ENCODE results near the gene SIN3A. TPM values are rescaled to one million over a fixed set of nuclear protein-coding genes. Genes with fewer than 3 reads are reported as not detected.
"Not testable (repeated sequence)": the region's sequence is repeated elsewhere in the genome, so short reads cannot be mapped to it uniquely, and the experiment has no call there.

The SIN3A gene
- total RNA-seq, 1 donor from 2014 or later, result 86.6 TPM

- H3K27me3 Mint-ChIP-seq (ENCODE audit: low read depth), result peaks cover 14% of the 10 kb centered on the region
- no peaks in the 10 kb centered on the region for H3K9me3 Mint-ChIP-seq
- TF ChIP-seq CTCF (IDR thresholded peaks at IDR 0.05; ENCODE audit: unreplicated experiment), result no peak
- peaks cover 9% of the 10 kb centered on the region for H3K4me1 Mint-ChIP-seq
- no peak overlapping the region for H3K27ac Mint-ChIP-seq
- H3K4me3 Mint-ChIP-seq, result peak overlapping the region; percentile 86
- DNase-seq (ENCODE audit: low spot score in 2 of 2, unreplicated experiment in 2 of 2), result peak in 1 of 2 experiments; percentile 65
- no peaks in the 10 kb centered on the region for H3K36me3 Mint-ChIP-seq
These were observed 104.1 kb downstream of the SIN3A start for GRCh38 chr15:75347222-75348033.

GRCh38 chr15:75346796-75347221, 104.7 kb downstream of the SIN3A start, which contains the start of gene NEIL1:
TSS of gene NEIL1 (plus strand) at chr15:75347039. CDS start at chr15:75348906, 1,867 bp downstream.
- no peaks in the 10 kb centered on the region for H3K36me3 Mint-ChIP-seq
- no peak for DNase-seq (ENCODE audit: low spot score in 2 of 2, unreplicated experiment in 2 of 2)

GRCh38 chr15:75343953-75344352, 107.5 kb downstream of the SIN3A start:
- H3K9me3 Mint-ChIP-seq; DNase-seq (ENCODE audit: low spot score in 2 of 2, unreplicated experiment in 2 of 2); H3K36me3 Mint-ChIP-seq; H3K4me1 Mint-ChIP-seq; H3K4me3 Mint-ChIP-seq; H3K27ac Mint-ChIP-seq: not testable (repeated sequence)
- H3K27me3 Mint-ChIP-seq (ENCODE audit: low read depth), result peaks cover 14% of the 10 kb centered on the region

More at GRCh38 chr15:75346796-75347221, 104.7 kb downstream of the SIN3A start, which contains the start of gene NEIL1:
- Mint-ChIP-seq H3K4me3 (peak within 1 kb of the TSS; percentile 86), H3K9me3 (no peaks in the 10 kb centered on the region), H3K27ac (no peak within 1 kb of the TSS), H3K4me1 (peaks cover 9% of the 10 kb centered on the region), H3K27me3 (ENCODE audit: low read depth) (peaks cover 14% of the 10 kb centered on the region)
- TF ChIP-seq CTCF (IDR thresholded peaks at IDR 0.05; ENCODE audit: unreplicated experiment), result no peak

GRCh38 chr15:75342221-75342620, 109.3 kb downstream of the SIN3A start:
- H3K4me1 Mint-ChIP-seq, result peaks cover 4% of the 10 kb centered on the region
- H3K27ac Mint-ChIP-seq, result no peak overlapping the region
- peaks cover 8% of the 10 kb centered on the region for H3K36me3 Mint-ChIP-seq
- TF ChIP-seq CTCF (IDR thresholded peaks at IDR 0.05; ENCODE audit: unreplicated experiment), result no peak
- no peak overlapping the region for H3K4me3 Mint-ChIP-seq
- DNase-seq (ENCODE audit: low spot score in 2 of 2, unreplicated experiment in 2 of 2), result no peak
- peaks cover 7% of the 10 kb centered on the region for H3K27me3 Mint-ChIP-seq (ENCODE audit: low read depth)
- no peaks in the 10 kb centered on the region for H3K9me3 Mint-ChIP-seq

- H3K27me3 Mint-ChIP-seq (ENCODE audit: low read depth), result no peaks in the 10 kb centered on the region
- no peak overlapping the region for H3K27ac Mint-ChIP-seq
- peaks cover 8% of the 10 kb centered on the region for H3K36me3 Mint-ChIP-seq
- H3K9me3 Mint-ChIP-seq, result no peaks in the 10 kb centered on the region
- no peak for TF ChIP-seq CTCF (IDR thresholded peaks at IDR 0.05; ENCODE audit: unreplicated experiment)
- peaks cover 17% of the 10 kb centered on the region for H3K4me1 Mint-ChIP-seq
- H3K4me3 Mint-ChIP-seq, result no peak overlapping the region
- no peak for DNase-seq (ENCODE audit: low spot score in 2 of 2, unreplicated experiment in 2 of 2)
These were observed 111.8 kb downstream of the SIN3A start for GRCh38 chr15:75339531-75340240.

Data from mesothelial cell of epicardium (in vitro differentiated cells).